Measurements from ENCODE around the gene ABCA2. TPM values are rescaled to one million over a fixed set of nuclear protein-coding genes. Genes with fewer than 3 reads are reported as not detected.

The ABCA2 gene
- total RNA-seq, 1 donor from 2014 or later = 45.0 TPM

DNA sequence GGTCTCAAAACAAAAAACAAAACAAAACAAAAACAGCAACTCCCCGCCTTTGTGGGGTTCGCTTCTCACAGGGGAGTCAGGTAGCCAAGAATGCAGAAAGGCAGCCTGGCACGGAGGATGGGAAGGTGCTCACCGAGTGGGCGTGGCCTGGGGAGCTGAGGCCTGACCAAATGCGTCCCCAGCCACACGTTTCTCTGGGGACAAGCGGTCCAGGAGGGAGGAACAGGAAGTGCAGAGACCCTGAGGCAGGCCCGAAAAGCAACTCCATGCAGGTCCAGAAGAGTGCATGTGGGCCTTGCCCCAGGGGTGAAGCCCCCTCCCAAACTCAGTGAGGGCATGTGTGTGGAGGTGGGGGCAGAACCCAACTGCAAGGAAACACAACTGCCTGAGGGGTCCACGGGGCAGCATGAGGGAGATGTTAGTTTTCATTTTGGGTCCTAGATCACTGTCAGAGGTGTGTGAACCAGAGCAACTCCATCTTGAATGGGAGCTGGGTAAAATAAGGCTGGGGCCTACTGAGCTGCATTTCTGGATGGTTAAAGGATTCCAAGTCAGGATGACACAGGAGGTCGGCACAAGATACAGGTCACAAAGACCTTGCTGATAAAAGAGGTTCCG lies 46.7 kb upstream of the ABCA2 start:
- H3K9me3 ChIP-seq = no peaks in the 10 kb centered on the region
- peaks cover under 1% of the 10 kb centered on the region for H3K27me3 ChIP-seq (ENCODE audit: low read depth)
- DNase-seq (no peak), ATAC-seq (no peak)
- intact Hi-C loops (cut with DNase I) = no loop called here
- no peak overlapping the region for H3K4me3 ChIP-seq
- H3K27ac ChIP-seq = no peak overlapping the region
- H3K4me1 ChIP-seq = peaks cover 23% of the 10 kb centered on the region
- no peak for TF ChIP-seq CTCF (IDR thresholded peaks at IDR 0.05)
- H3K36me3 ChIP-seq = peaks cover 14% of the 10 kb centered on the region

GRCh38 chr9:137073992-137074399 lies 46.0 kb upstream of the ABCA2 start:
- no peaks in the 10 kb centered on the region for H3K9me3 ChIP-seq
- DNase-seq (no peak), ATAC-seq (no peak)
- no peak overlapping the region for H3K4me3 ChIP-seq
- peaks cover 6% of the 10 kb centered on the region for H3K36me3 ChIP-seq
- peaks cover 8% of the 10 kb centered on the region for H3K27me3 ChIP-seq (ENCODE audit: low read depth)
- intact Hi-C loops (cut with DNase I) = no loop called here
- peaks cover 27% of the 10 kb centered on the region for H3K4me1 ChIP-seq
- H3K27ac ChIP-seq = no peak overlapping the region
- TF ChIP-seq CTCF (IDR thresholded peaks at IDR 0.05) = no peak

- peaks cover 12% of the 10 kb centered on the region for H3K4me1 ChIP-seq
These were observed 43.2 kb upstream of the ABCA2 start for GRCh38 chr9:137071282-137071681.

DNA sequence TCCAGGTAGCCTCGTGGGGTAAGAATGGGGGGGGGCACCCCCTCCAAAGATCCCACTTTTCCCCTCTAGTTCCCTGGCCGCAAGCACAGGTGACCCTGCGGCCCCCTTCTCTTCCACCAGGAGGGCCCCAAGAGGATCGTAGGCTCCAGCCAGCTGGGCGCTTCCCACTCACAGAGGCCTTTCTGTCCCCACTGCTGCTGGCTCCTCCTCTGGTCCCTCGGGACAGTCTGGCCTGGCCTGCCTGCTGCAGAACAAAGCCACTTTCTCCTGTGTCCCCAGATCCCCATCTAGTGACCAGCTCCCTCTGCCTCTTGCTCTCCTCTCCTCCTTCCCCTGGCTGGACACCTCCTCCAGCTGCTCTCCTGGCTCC lies 42.9 kb upstream of the ABCA2 start:
- DNase-seq = no peak
- no peaks in the 10 kb centered on the region for H3K36me3 ChIP-seq
- ATAC-seq = peak; percentile 29 to 39
- intact Hi-C loops (cut with DNase I) = no loop called here
- H3K27me3 ChIP-seq (ENCODE audit: low read depth) = peaks cover 14% of the 10 kb centered on the region
- H3K27ac ChIP-seq = peak overlapping the region; percentile 69
- H3K4me3 ChIP-seq = peak overlapping the region; percentile 49
- no peaks in the 10 kb centered on the region for H3K9me3 ChIP-seq
- H3K4me1 ChIP-seq = peaks cover 12% of the 10 kb centered on the region
- TF ChIP-seq CTCF (IDR thresholded peaks at IDR 0.05) = no peak

More at GRCh38 chr9:137071282-137071681, 43.2 kb upstream of the ABCA2 start:
- intact Hi-C loops (cut with DNase I) = no loop called here
- Histone ChIP-seq H3K27me3 (ENCODE audit: low read depth) (peaks cover 14% of the 10 kb centered on the region), H3K9me3 (no peaks in the 10 kb centered on the region), H3K4me3 (peak overlapping the region; percentile 49), H3K36me3 (no peaks in the 10 kb centered on the region), H3K27ac (peak overlapping the region; percentile 69)
- peak; percentile 37 for DNase-seq
- TF ChIP-seq CTCF (IDR thresholded peaks at IDR 0.05) = no peak
- ATAC-seq = no peak

- Histone ChIP-seq H3K9me3 (no peaks in the 10 kb centered on the region), H3K36me3 (no peaks in the 10 kb centered on the region), H3K4me3 (peak within 1 kb of the TSS; percentile 49), H3K27me3 (ENCODE audit: low read depth) (peaks cover 14% of the 10 kb centered on the region), H3K27ac (peak within 1 kb of the TSS; percentile 69), H3K4me1 (peaks cover 12% of the 10 kb centered on the region)
- ATAC-seq (peak; percentile 95 to 96), DNase-seq (peak; percentile 94)
- intact Hi-C loops (cut with DNase I) = no loop called here
- no peak for TF ChIP-seq CTCF (IDR thresholded peaks at IDR 0.05)
These were observed 42.3 kb upstream of the ABCA2 start, which contains the start of gene SAPCD2 for GRCh38 chr9:137070201-137070905. Gene SAPCD2, minus strand, starts transcription at chr9:137070557. Its CDS starts 97 bp downstream, at chr9:137070460.

Measured in lower lobe of right lung (tissue), 2 donors.